Fibroblast of lung (primary cell): Measurements from ENCODE around the gene TNFAIP2. TPM values are rescaled to one million over a fixed set of nuclear protein-coding genes. Genes with fewer than 3 reads are reported as not detected.
A peak's percentile ranks its signal among the peaks of the same experiment; 100 is the strongest.

Source experiments
- DNase-seq, 2 donors: peaks; one replicate each; pipeline versions ENCODE4 v3.0.0 to v3.0.0-alpha.2; 2010; ENCODE audit warnings: low read depth in 2 of 2
- H2AFZ ChIP-seq: 2 replicates; pipeline ENCODE4 v1.5.1; 2012; ENCODE audit warnings: low read length, control low read depth, inconsistent platforms
- H3K27ac ChIP-seq: 2 replicates; pipeline ENCODE4 v1.5.1; 2011; ENCODE audit warnings: low read length, control low read depth; ENCODE audit not compliant: insufficient read depth
- H3K27me3 ChIP-seq: 2 replicates; pipeline ENCODE4 v1.5.1; 2011; ENCODE audit warnings: mild to moderate bottlenecking, low read length; ENCODE audit not compliant: control insufficient read depth, insufficient read depth
- H3K36me3 ChIP-seq: 2 replicates; pipeline ENCODE4 v1.5.1; 2011; ENCODE audit warnings: low read length; ENCODE audit not compliant: control insufficient read depth, insufficient read depth
- H3K4me1 ChIP-seq: 2 replicates; pipeline ENCODE4 v1.5.1; 2011; ENCODE audit warnings: low read length; ENCODE audit not compliant: control insufficient read depth, insufficient read depth; ENCODE audit errors: extremely low read depth
- H3K4me2 ChIP-seq: 2 replicates; pipeline ENCODE4 v1.5.1; 2011; ENCODE audit warnings: low read length, control low read depth; ENCODE audit not compliant: insufficient read depth; ENCODE audit errors: extremely low read depth
- H3K4me3 ChIP-seq, 4 experiments: fragments of 200-600 bp in 1 of 4; sonication (generic) in 1 of 4; replicated peaks in 1 of 4; 2 replicates each; pipeline ENCODE4 v1.5.1; 2011 to 2016; ENCODE audit warnings: low read length in 4 of 4, low read depth in 3 of 4, mild to moderate bottlenecking in 3 of 4, control low read depth in 2 of 4, inconsistent platforms in 1 of 4, mixed read lengths in 1 of 4; ENCODE audit not compliant: insufficient read depth in 1 of 4; ENCODE audit errors: control extremely low read depth in 1 of 4
- H3K79me2 ChIP-seq: 2 replicates; pipeline ENCODE4 v1.5.1; 2012; ENCODE audit warnings: mild to moderate bottlenecking, low read length, inconsistent platforms; ENCODE audit not compliant: control insufficient read depth, insufficient read depth
- H3K9ac ChIP-seq: 2 replicates; pipeline ENCODE4 v1.5.1; 2011; ENCODE audit warnings: mild to moderate bottlenecking, low read length, control low read depth; ENCODE audit not compliant: insufficient read depth
- H3K9me3 ChIP-seq: 2 replicates; pipeline ENCODE4 v1.5.1; 2012; ENCODE audit warnings: low read depth, low read length; ENCODE audit not compliant: control insufficient read depth, insufficient read depth
- H4K20me1 ChIP-seq: 2 replicates; pipeline ENCODE4 v1.5.1; 2011; ENCODE audit warnings: low read length; ENCODE audit not compliant: control insufficient read depth, insufficient read depth; ENCODE audit errors: extremely low read depth
- EZH2 ChIP-seq: IDR thresholded peaks from 2 replicates; pipeline ENCODE4 v1.5.1; 2012; ENCODE audit warnings: low read length, control low read depth, mild to moderate bottlenecking; ENCODE audit errors: missing control alignments
- polyA plus RNA-seq, 2 donors: library from polyadenylated mRNA; depleted of rRNA in 1 of 2; stranded (reverse) in 1 of 2; unstranded in 1 of 2; fragments of >200 nt; gene quantifications; 2 replicates each; pipeline ENCODE4 v1.2.1, GENCODE V29; 2011 to 2012; ENCODE audit warnings: missing spikeins in 1 of 2
- total RNA-seq: library from RNA; depleted of rRNA; stranded (reverse); fragments of >200 nt; gene quantifications from 2 replicates; pipeline ENCODE4 v1.2.1, GENCODE V29; 2014
- TF ChIP-seq, protein P1 (sequence below), 2 donors: IDR thresholded peaks in 1 of 2; conservative IDR thresholded peaks in 1 of 2; 1 replicate in 1 of 2; 2 replicates in 1 of 2; pipeline ENCODE4 v1.5.1; 2011 to 2012; ENCODE audit warnings: low read length in 2 of 2, control low read depth in 1 of 2, inconsistent platforms in 1 of 2, low read depth in 1 of 2, mild to moderate bottlenecking in 1 of 2

Gene TNFAIP2
- total and polyA plus RNA-seq, 2 donors (not counting 1 experiment from before 2014, with no cell fraction given), result 71.5 to 139 TPM

DNA sequence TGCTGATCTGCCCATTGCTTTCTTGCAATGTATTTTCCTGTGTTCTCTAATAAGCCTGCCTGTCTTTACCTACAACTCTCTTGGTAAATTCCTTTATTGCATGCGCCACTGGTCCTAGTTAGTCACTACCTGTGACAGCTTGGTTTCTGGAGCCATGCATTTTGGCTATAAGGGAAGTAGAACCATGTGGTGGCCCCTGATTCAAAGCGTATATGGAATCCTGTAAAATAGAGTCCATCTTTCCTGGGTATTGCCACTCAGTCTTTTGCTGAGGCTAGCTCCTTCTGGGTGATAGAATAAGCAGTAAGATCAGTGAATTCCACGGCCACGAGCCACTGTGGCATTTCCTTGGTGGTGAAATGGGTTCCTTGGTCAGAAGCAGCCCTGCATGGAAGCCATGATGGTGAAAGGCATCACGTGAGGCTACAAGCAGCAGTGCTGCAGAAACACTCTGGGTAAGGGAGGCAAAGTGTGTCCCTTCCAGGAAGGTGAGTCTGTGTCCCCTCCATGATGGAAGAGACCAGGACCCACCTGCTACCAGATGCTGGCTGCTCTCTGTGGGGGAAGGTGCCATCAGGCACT is 19.6 kb downstream of the TNFAIP2 start:
- no peak overlapping the region for H3K9ac ChIP-seq
- no peaks in the 10 kb centered on the region for H3K36me3 ChIP-seq
- H4K20me1 ChIP-seq, result no peaks in the 10 kb centered on the region
- no peaks in the 10 kb centered on the region for H3K79me2 ChIP-seq
- no peak for DNase-seq
- no peak overlapping the region for H3K4me2 ChIP-seq
- peaks cover 2% of the 10 kb centered on the region for H3K4me1 ChIP-seq
- no peak overlapping the region for H2AFZ ChIP-seq
- no peaks in the 10 kb centered on the region for H3K9me3 ChIP-seq
- TF ChIP-seq, protein P1, sequence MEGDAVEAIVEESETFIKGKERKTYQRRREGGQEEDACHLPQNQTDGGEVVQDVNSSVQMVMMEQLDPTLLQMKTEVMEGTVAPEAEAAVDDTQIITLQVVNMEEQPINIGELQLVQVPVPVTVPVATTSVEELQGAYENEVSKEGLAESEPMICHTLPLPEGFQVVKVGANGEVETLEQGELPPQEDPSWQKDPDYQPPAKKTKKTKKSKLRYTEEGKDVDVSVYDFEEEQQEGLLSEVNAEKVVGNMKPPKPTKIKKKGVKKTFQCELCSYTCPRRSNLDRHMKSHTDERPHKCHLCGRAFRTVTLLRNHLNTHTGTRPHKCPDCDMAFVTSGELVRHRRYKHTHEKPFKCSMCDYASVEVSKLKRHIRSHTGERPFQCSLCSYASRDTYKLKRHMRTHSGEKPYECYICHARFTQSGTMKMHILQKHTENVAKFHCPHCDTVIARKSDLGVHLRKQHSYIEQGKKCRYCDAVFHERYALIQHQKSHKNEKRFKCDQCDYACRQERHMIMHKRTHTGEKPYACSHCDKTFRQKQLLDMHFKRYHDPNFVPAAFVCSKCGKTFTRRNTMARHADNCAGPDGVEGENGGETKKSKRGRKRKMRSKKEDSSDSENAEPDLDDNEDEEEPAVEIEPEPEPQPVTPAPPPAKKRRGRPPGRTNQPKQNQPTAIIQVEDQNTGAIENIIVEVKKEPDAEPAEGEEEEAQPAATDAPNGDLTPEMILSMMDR (conservative IDR thresholded peaks at IDR 0.05 in 1 of 2, IDR thresholded peaks at IDR 0.05 in 1 of 2; ENCODE audit: low read depth in 1 of 2, low read length in 2 of 2), result no peak
- no peak for TF ChIP-seq EZH2
- no peak overlapping the region for H3K27ac ChIP-seq
- no peak overlapping the region for H3K4me3 ChIP-seq
- peaks cover 5% of the 10 kb centered on the region for H3K27me3 ChIP-seq

- Histone ChIP-seq H3K9me3 (no peaks in the 10 kb centered on the region), H3K79me2 (no peaks in the 10 kb centered on the region), H3K9ac (no peak overlapping the region), H3K27ac (no peak overlapping the region), H3K4me3 (no peak overlapping the region), H3K36me3 (no peaks in the 10 kb centered on the region), H2AFZ (no peak overlapping the region), H3K4me2 (no peak overlapping the region), H4K20me1 (no peaks in the 10 kb centered on the region), H3K4me1 (peaks cover 2% of the 10 kb centered on the region), H3K27me3 (peaks cover 5% of the 10 kb centered on the region)
- peak; percentile 23 to 60 for DNase-seq
- TF ChIP-seq, protein P1 (conservative IDR thresholded peaks at IDR 0.05 in 1 of 2, IDR thresholded peaks at IDR 0.05 in 1 of 2; ENCODE audit: low read depth in 1 of 2, low read length in 2 of 2), result no peak
- no peak for TF ChIP-seq EZH2
These were observed 20.2 kb downstream of the TNFAIP2 start for GRCh38 chr14:103143506-103143905.

DNA sequence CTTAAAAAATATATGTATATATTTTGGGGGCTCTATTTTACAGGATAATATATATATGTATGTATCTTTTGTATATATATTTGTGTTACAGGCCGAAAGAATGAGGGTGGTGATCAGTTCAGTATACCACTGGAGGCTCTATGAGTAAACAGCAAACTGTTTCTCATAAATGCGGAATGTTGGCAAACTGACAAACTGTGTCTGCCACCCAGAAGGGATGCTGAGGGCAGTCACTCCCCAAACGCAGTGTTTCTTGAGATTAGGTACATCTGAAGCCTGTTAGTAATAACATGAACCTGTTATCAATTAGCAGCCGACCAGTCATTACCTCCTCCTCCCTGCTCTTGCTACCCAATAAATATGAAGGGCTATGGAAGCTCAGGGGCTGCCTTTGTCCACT is 20.8 kb downstream of the TNFAIP2 start:
- Histone ChIP-seq H4K20me1 (no peaks in the 10 kb centered on the region), H3K4me3 (no peak overlapping the region), H3K4me2 (no peak overlapping the region), H3K4me1 (peaks cover 2% of the 10 kb centered on the region), H3K79me2 (no peaks in the 10 kb centered on the region), H3K36me3 (no peaks in the 10 kb centered on the region), H3K9ac (no peak overlapping the region), H2AFZ (no peak overlapping the region), H3K27ac (no peak overlapping the region), H3K27me3 (peaks cover 5% of the 10 kb centered on the region), H3K9me3 (no peaks in the 10 kb centered on the region)
- TF ChIP-seq EZH2, result no peak
- peak; percentile 35 to 50 for DNase-seq
